GM13976 (cell line): ENCODE data around the gene CAMK4.

Source experiments
- DNase-seq: peaks from one replicate; pipeline ENCODE4 v3.0.0; 2012; ENCODE audit warnings: low spot score
- CTCF ChIP-seq: IDR thresholded peaks from 2 replicates; pipeline ENCODE4 v1.5.1; 2012; ENCODE audit warnings: borderline replicate concordance, mild to moderate bottlenecking; ENCODE audit not compliant: insufficient read depth; ENCODE audit errors: extremely low read depth, missing control alignments, control extremely low read depth
- in situ Hi-C: fragments of 300-500 bp; cut with MboI; formaldehyde crosslinking; loops from one replicate; pipeline ENCODE4 v1.12.0; 2022; ENCODE audit warnings: low sequenced_read_pairs, mixed read lengths, inconsistent platforms; ENCODE audit not compliant: unreplicated experiment

The CAMK4 gene

DNA sequence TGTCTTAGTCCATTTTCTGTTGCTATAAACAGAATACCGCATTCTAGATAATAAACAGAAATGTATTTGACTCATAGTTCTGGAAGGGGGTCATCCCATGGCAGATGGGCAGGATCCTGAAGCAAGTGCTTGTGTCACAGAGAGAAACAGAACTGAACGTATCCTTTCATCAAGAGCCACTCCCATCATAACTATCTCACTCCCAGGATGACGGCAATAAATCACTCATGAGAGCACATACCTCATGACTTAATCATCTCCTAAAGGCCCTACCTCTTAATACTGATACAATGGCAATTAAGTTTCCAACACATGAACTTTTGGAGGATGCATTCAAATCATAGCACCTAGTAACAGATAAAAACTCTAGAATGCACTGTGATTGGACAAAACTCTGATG, 142.9 kb downstream of the CAMK4 start:
- no peak for TF ChIP-seq CTCF
- in situ Hi-C loops = no loop called here
- no peak for DNase-seq

DNA sequence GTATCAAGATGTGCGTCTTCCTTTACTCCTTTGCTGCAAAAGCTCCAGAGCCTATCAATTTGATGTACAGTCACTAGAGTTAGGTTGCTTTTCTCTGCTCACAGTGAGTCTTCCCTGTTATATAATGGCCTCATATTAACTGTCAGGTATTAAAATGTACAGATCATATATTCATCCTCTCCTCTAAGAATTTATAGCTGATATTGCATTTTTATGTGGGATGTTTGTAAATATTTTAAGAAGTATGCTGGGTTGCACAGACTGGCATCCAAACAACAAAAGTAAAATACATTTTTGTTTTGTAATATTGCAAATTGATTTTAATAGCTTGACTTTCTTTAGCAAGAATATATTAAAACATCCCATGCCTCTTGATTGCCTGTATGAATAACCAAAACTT, 148.6 kb downstream of the CAMK4 start:
- TF ChIP-seq CTCF = no peak
- in situ Hi-C loops = no loop called here
- DNase-seq = no peak

- in situ Hi-C loops = no loop called here
- no peak for TF ChIP-seq CTCF
- no peak for DNase-seq
Observed at GRCh38 chr5:111374380-111374779, 150.2 kb downstream of the CAMK4 start.

- in situ Hi-C loops = no loop called here
- no peak for TF ChIP-seq CTCF
- DNase-seq = no peak
Observed at GRCh38 chr5:111375645-111376044, 151.5 kb downstream of the CAMK4 start.

DNA sequence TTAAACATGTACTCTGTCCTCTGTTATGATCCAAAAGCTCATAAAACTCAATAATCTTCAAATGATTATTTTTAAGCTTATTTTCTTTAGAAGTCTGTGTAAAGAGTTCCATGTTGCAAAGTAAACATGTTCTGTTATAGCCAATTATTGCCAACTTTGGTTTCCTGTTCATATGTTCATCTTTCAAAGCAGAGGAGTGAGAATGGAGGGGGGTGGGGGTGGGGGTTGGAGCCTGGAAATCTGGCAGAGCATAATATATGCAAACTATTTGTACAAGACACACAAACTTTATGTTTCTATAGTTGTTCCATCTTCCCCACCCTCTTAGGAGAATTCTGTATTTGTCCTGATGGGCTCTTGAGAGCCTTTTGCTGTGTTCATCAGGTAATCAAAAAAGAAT, 153.1 kb downstream of the CAMK4 start:
- in situ Hi-C loops = no loop called here
- no peak for TF ChIP-seq CTCF
- no peak for DNase-seq

- DNase-seq = no peak
- no peak for TF ChIP-seq CTCF
- in situ Hi-C loops = no loop called here
Observed at GRCh38 chr5:111379391-111379816, 155.2 kb downstream of the CAMK4 start.
